K562 (cell line): ENCODE data around the gene CEP44. TPM values are rescaled to one million over a fixed set of nuclear protein-coding genes. Genes with fewer than 3 reads are reported as not detected.

Experiments used
- DLX4 ChIP-seq: fragments of 250-450 bp; sonication (Bioruptor Pico); IDR thresholded peaks from 2 replicates; pipeline ENCODE4 v1.6.1; 2021; ENCODE audit warnings: mild to moderate bottlenecking
- DPF2 ChIP-seq: fragments of 450-650 bp; IDR thresholded peaks from 2 replicates; pipeline ENCODE4 v1.6.1; 2016
- ELF2 ChIP-seq: fragments of 250-450 bp; sonication (Bioruptor Pico); IDR thresholded peaks from 2 replicates; pipeline ENCODE4 v1.5.0; 2021; ENCODE audit warnings: mild to moderate bottlenecking
- EP300 ChIP-seq: IDR thresholded peaks from 2 replicates; pipeline ENCODE4 v1.6.1; 2012; ENCODE audit warnings: low read length, improper control_type of control experiment
- HOMEZ ChIP-seq: fragments of 250-450 bp; sonication (Bioruptor Pico); IDR thresholded peaks from 2 replicates; pipeline ENCODE4 v1.4.0; 2020; ENCODE audit warnings: mild to moderate bottlenecking, moderate library complexity
- KDM1A ChIP-seq, 2 experiments: fragments of 450-650 bp; IDR thresholded peaks; 2 replicates each; pipeline ENCODE4 v1.6.1; 2016; ENCODE audit warnings: mild to moderate bottlenecking in 2 of 2
- LCOR ChIP-seq: sonication (generic); formaldehyde crosslinking; IDR thresholded peaks from 2 replicates; pipeline ENCODE4 v1.8.0; 2022; ENCODE audit warnings: mild to moderate bottlenecking, missing genetic modification reagents
- MAFF ChIP-seq: IDR thresholded peaks from 2 replicates; pipeline ENCODE4 v1.6.1; 2012; ENCODE audit warnings: low read length, improper control_type of control experiment
- MED1 ChIP-seq: sonication (generic); formaldehyde crosslinking; IDR thresholded peaks from 2 replicates; pipeline ENCODE4 v1.8.1; 2023; ENCODE audit warnings: missing genetic modification reagents, borderline replicate concordance
- MTF1 ChIP-seq: fragments of 250-450 bp; sonication (Bioruptor Pico); IDR thresholded peaks from 2 replicates; pipeline ENCODE4 v1.9.0; 2021; ENCODE audit warnings: moderate library complexity, mild to moderate bottlenecking, inconsistent platforms, borderline replicate concordance
- NKRF ChIP-seq: fragments of 450-650 bp; IDR thresholded peaks from 2 replicates; pipeline ENCODE4 v1.6.1; 2016; ENCODE audit warnings: borderline replicate concordance
- NR1H2 ChIP-seq: sonication (generic); formaldehyde crosslinking; IDR thresholded peaks from 2 replicates; pipeline ENCODE4 v1.4.0; 2020; ENCODE audit warnings: mild to moderate bottlenecking, missing genetic modification reagents
- POLR2B ChIP-seq: fragments of 450-650 bp; IDR thresholded peaks from 2 replicates; pipeline ENCODE4 v1.6.1; 2018; ENCODE audit warnings: low read depth; ENCODE audit not compliant: partially characterized antibody
- RAD21 ChIP-seq, 2 experiments: fragments of 250-450 bp in 1 of 2; fragments of 450-650 bp in 1 of 2; sonication (Bioruptor Pico) in 1 of 2; formaldehyde crosslinking in 1 of 2; IDR thresholded peaks in 1 of 2; conservative IDR thresholded peaks in 1 of 2; 2 replicates each; pipeline versions ENCODE4 v1.4.0 to v1.8.0; 2020 to 2022; ENCODE audit warnings: mild to moderate bottlenecking in 2 of 2, moderate library complexity in 1 of 2
- SMARCB1 ChIP-seq: IDR thresholded peaks from 2 replicates; pipeline ENCODE4 v1.6.1; 2011; ENCODE audit warnings: improper control_type of control experiment, low read depth; ENCODE audit not compliant: insufficient read length
- TEAD2 ChIP-seq: fragments of 450-650 bp; IDR thresholded peaks from 2 replicates; pipeline ENCODE4 v1.6.1; 2016; ENCODE audit warnings: missing genetic modification characterization, control low read depth, missing compliant biosample characterization
- ZBTB1 ChIP-seq: sonication (generic); formaldehyde crosslinking; IDR thresholded peaks from 2 replicates; pipeline ENCODE4 v1.8.1; 2023; ENCODE audit warnings: missing genetic modification reagents, low read depth, mild to moderate bottlenecking, borderline replicate concordance
- ZFP91 ChIP-seq: sonication (generic); formaldehyde crosslinking; IDR thresholded peaks from 2 replicates; pipeline ENCODE4 v1.8.0; 2022; ENCODE audit warnings: mild to moderate bottlenecking, missing genetic modification reagents
- ZNF197 ChIP-seq: fragments of 200-800 bp; sonication (Bioruptor generic); IDR thresholded peaks from 2 replicates; pipeline ENCODE4 v1.6.1; 2016; ENCODE audit warnings: low read depth, missing genetic modification characterization, missing compliant biosample characterization
- ZNF695 ChIP-seq: fragments of 450-650 bp; formaldehyde crosslinking; IDR thresholded peaks from 2 replicates; pipeline ENCODE4 v1.4.0; 2020; ENCODE audit warnings: mild to moderate bottlenecking, moderate library complexity
- ZNF764 ChIP-seq: fragments of 250-450 bp; sonication (Bioruptor Pico); IDR thresholded peaks from 2 replicates; pipeline ENCODE4 v1.4.0; 2020; ENCODE audit warnings: low read depth, mild to moderate bottlenecking, moderate library complexity
- polyA plus RNA-seq, 8 experiments: library from polyadenylated mRNA; depleted of rRNA in 4 of 8; stranded (reverse) in 5 of 8; unstranded in 3 of 8; fragments of >200 nt; fragmentation: Nextera tagmentation in 2 of 8; fragmentation: Illumina TruSeq in 1 of 8; extraction: Ambion mirVana in 2 of 8; extraction: Trizol in 1 of 8; gene quantifications; 2 replicates each; pipeline versions ENCODE4 v1.2.1 to v1.2.3, GENCODE V29; 2011 to 2014; ENCODE audit warnings: inconsistent platforms in 1 of 8, missing spikeins in 1 of 8
- total RNA-seq, 7 experiments: library from RNA; depleted of rRNA in 6 of 7; stranded (reverse); fragments of >200 nt in 6 of 7; fragmentation: Illumina TruSeq in 2 of 7; extraction: Trizol in 2 of 7; gene quantifications; 2 replicates each; pipeline versions ENCODE4 v1.2.1 to v1.2.3, GENCODE V29; 2011 to 2021; ENCODE audit warnings: low replicate concordance in 1 of 7

The CEP44 gene
- total and polyA plus RNA-seq, 9 of the 15 experiments (the other 6 are each of a cell fraction or from before 2014, with no cell fraction given) = 19.6 to 45.0 (median 24.4) TPM

GRCh38 chr4:174283507-174284471, at the start of gene CEP44, which contains the start of gene FBXO8 (continued):
- TF ChIP-seq ZNF197 (CRISPR knock-in tag) (no peak), LCOR (CRISPR knock-in tag) (peak; percentile 68; the same call in 1 of the 2 replicates), ZBTB1 (CRISPR knock-in tag) (peak; percentile 98), KDM1A (IDR thresholded peaks at IDR 0.05) (no peak), RAD21 (CRISPR knock-in tag; conservative IDR thresholded peaks at IDR 0.05 in 1 of 2, IDR thresholded peaks at IDR 0.05 in 1 of 2) (no peak), NR1H2 (no peak), ZNF764 (no peak), DPF2 (no peak), TEAD2 (tag) (no peak), SMARCB1 (no peak), HOMEZ (CRISPR knock-in tag) (no peak), DLX4 (no peak), MTF1 (CRISPR knock-in tag) (no peak), POLR2B (peak; percentile 73), ELF2 (CRISPR knock-in tag) (peak; percentile 90), ZNF695 (CRISPR knock-in tag) (no peak), NKRF (peak; percentile 63), ZFP91 (CRISPR knock-in tag) (0 out of 2 replicates have a peak, but pooled peaks have one; percentile 20), MED1 (CRISPR knock-in tag) (no peak), MAFF (no peak), EP300 (peak; percentile 99)
